PC-3 (cell line): ENCODE measurements around the gene TMEM178B. TPM values are rescaled to one million over a fixed set of nuclear protein-coding genes. Genes with fewer than 3 reads are reported as not detected.

Source experiments
- ATAC-seq: fragments of 200-7000 bp; cut with Tn5 transposase; 2 replicates; pipeline ENCODE4 v1.9.1; 2020; ENCODE audit warnings: mild to moderate bottlenecking, moderate library complexity
- BruUV-seq: library from RNA; stranded (reverse); fragments of 400-500 nt; replicated peaks from 2 replicates; lab custom pipeline; 2021; lab: Mats Ljungman, UMichigan
- CTCF ChIA-PET: fragments of 300-600 bp; sonication (Branson Sonifier 250); formaldehyde crosslinking; loops from one replicate; lab custom pipeline; 2022; ENCODE audit warnings: antibody characterized with exemption; lab: Charles Lee
- POLR2A ChIA-PET: fragments of 300-600 bp; sonication (Branson Sonifier 250); formaldehyde crosslinking; loops from one replicate; lab custom pipeline; 2022; ENCODE audit warnings: antibody characterized with exemption; ENCODE audit not compliant: unreplicated experiment; lab: Charles Lee
- DNase-seq: peaks from one replicate; pipeline ENCODE4 v3.0.0-alpha.2; 2015
- H2AFZ ChIP-seq: fragments of 300-600 bp; sonication (generic); 2 replicates; pipeline ENCODE4 v1.6.0; 2016; ENCODE audit warnings: antibody characterized with exemption, low read length
- H3F3A ChIP-seq: fragments of 300-600 bp; sonication (generic); one replicate; pipeline ENCODE4 v1.6.0; 2017; ENCODE audit warnings: antibody characterized with exemption, low read length, control low read depth, mild to moderate bottlenecking; ENCODE audit not compliant: unreplicated experiment
- H3K27ac ChIP-seq: fragments of 300-600 bp; sonication (generic); 2 replicates; pipeline ENCODE4 v1.5.1; 2016; ENCODE audit warnings: mild to moderate bottlenecking, low read length
- H3K27me3 ChIP-seq: fragments of 300-600 bp; sonication (generic); 2 replicates; pipeline ENCODE4 v1.6.1; 2016; ENCODE audit warnings: low read length, mixed read lengths
- H3K36me3 ChIP-seq: fragments of 300-600 bp; sonication (generic); 2 replicates; pipeline ENCODE4 v1.6.1; 2016; ENCODE audit warnings: low read depth, mixed run types, low read length, mixed read lengths
- H3K4me1 ChIP-seq: fragments of 300-600 bp; sonication (generic); 2 replicates; pipeline ENCODE4 v1.5.1; 2016; ENCODE audit warnings: low read length; ENCODE audit not compliant: insufficient read depth
- H3K4me2 ChIP-seq: fragments of 300-600 bp; sonication (generic); 2 replicates; pipeline ENCODE4 v1.6.0; 2016; ENCODE audit warnings: low read length
- H3K4me3 ChIP-seq: fragments of 300-600 bp; sonication (generic); 2 replicates; pipeline ENCODE4 v1.5.1; 2016; ENCODE audit warnings: mild to moderate bottlenecking, low read length, mixed read lengths
- H3K79me2 ChIP-seq: fragments of 300-600 bp; sonication (generic); 2 replicates; pipeline ENCODE4 v1.6.1; 2017; ENCODE audit warnings: low read length, mixed read lengths
- H3K9ac ChIP-seq: fragments of 300-600 bp; sonication (generic); 2 replicates; pipeline ENCODE4 v1.6.0; 2016; ENCODE audit warnings: mild to moderate bottlenecking, low read length
- H3K9me2 ChIP-seq: fragments of 300-600 bp; sonication (generic); replicated peaks from 2 replicates; pipeline ENCODE4 v1.6.1; 2016; ENCODE audit warnings: mixed run types, low read length, mixed read lengths
- H3K9me3 ChIP-seq: fragments of 300-600 bp; sonication (generic); 2 replicates; pipeline ENCODE4 v1.6.1; 2016; ENCODE audit warnings: low read length, mixed read lengths
- H4K20me1 ChIP-seq: fragments of 300-600 bp; sonication (generic); 2 replicates; pipeline ENCODE4 v1.6.1; 2016; ENCODE audit warnings: low read length, mixed read lengths
- CTCF ChIP-seq: fragments of 300-600 bp; sonication (generic); conservative IDR thresholded peaks from 2 replicates; pipeline ENCODE4 v1.5.1; 2017; ENCODE audit warnings: antibody characterized with exemption, low read depth, mild to moderate bottlenecking, low read length
- EZH2 ChIP-seq: fragments of 300-600 bp; sonication (generic); IDR thresholded peaks from one replicate; pipeline ENCODE4 v1.6.1; 2017; ENCODE audit warnings: antibody characterized with exemption, mild to moderate bottlenecking, low read length; ENCODE audit not compliant: unreplicated experiment
- EZH2phosphoT487 ChIP-seq: fragments of 300-600 bp; sonication (generic); IDR thresholded peaks from 2 replicates; pipeline ENCODE4 v1.6.1; 2018; ENCODE audit warnings: mild to moderate bottlenecking, antibody characterized with exemption, low read length, borderline replicate concordance
- intact Hi-C: fragments of 100-400 bp; cut with micrococcal nuclease; formaldehyde crosslinking; loops from 2 replicates; pipeline ENCODE4 v1.9.0; 2023
- total RNA-seq: library from RNA; depleted of rRNA; stranded (reverse); fragments of >200 nt; gene quantifications from 2 replicates; pipeline ENCODE4 v1.2.3, GENCODE V29; 2014

Gene TMEM178B
- total RNA-seq, 1 experiment from 2014 or later = 0.29 TPM

- no peak overlapping the region for H2AFZ ChIP-seq
- H4K20me1 ChIP-seq = no peaks in the 10 kb centered on the region
- no peaks in the 10 kb centered on the region for H3K79me2 ChIP-seq
- TF ChIP-seq CTCF (no peak), EZH2phosphoT487 (no peak), EZH2 (no peak)
- H3F3A ChIP-seq = no peaks in the 10 kb centered on the region
- BruUV-seq = no TSS peak
- H3K27ac ChIP-seq = no peak overlapping the region
- no peak overlapping the region for H3K4me3 ChIP-seq
- CTCF ChIA-PET = no interaction called here
- H3K9me2 ChIP-seq = no peaks in the 10 kb centered on the region
- DNase-seq (no peak), ATAC-seq (no peak)
- intact Hi-C loops = no loop called here
- no peaks in the 10 kb centered on the region for H3K36me3 ChIP-seq
- H3K27me3 ChIP-seq = peaks cover 63% of the 10 kb centered on the region
- H3K4me1 ChIP-seq = no peaks in the 10 kb centered on the region
- H3K4me2 ChIP-seq = no peak overlapping the region
- H3K9me3 ChIP-seq = no peaks in the 10 kb centered on the region
- no peak overlapping the region for H3K9ac ChIP-seq
- POLR2A ChIA-PET = no interaction called here
Measured at GRCh38 chr7:141501451-141501850, 427.6 kb downstream of the TMEM178B start.

- CTCF ChIA-PET = no interaction called here
- no peaks in the 10 kb centered on the region for H3K79me2 ChIP-seq
- no peak for ATAC-seq
- no peaks in the 10 kb centered on the region for H3F3A ChIP-seq
- no peak overlapping the region for H3K4me2 ChIP-seq
- intact Hi-C loops = no loop called here
- H3K4me1 ChIP-seq = no peaks in the 10 kb centered on the region
- H4K20me1 ChIP-seq = no peaks in the 10 kb centered on the region
- TF ChIP-seq CTCF (no peak), EZH2phosphoT487 (no peak), EZH2 (no peak)
- no peak overlapping the region for H3K27ac ChIP-seq
- H3K9me2 ChIP-seq = no peaks in the 10 kb centered on the region
- no TSS peak for BruUV-seq
- H3K36me3 ChIP-seq = no peaks in the 10 kb centered on the region
- no peaks in the 10 kb centered on the region for H3K9me3 ChIP-seq
- POLR2A ChIA-PET = no interaction called here
- H3K4me3 ChIP-seq = no peak overlapping the region
- H3K27me3 ChIP-seq = peaks cover 41% of the 10 kb centered on the region
- no peak overlapping the region for H3K9ac ChIP-seq
- H2AFZ ChIP-seq = no peak overlapping the region
- DNase-seq = no peak
Measured at GRCh38 chr7:141511316-141511675, 437.4 kb downstream of the TMEM178B start.

GRCh38 chr7:141511676-141512396 is 438.0 kb downstream of the TMEM178B start:
- Histone ChIP-seq H3K9me2 (no peaks in the 10 kb centered on the region), H3F3A (no peaks in the 10 kb centered on the region), H3K27me3 (peaks cover 41% of the 10 kb centered on the region), H3K79me2 (no peaks in the 10 kb centered on the region), H3K4me3 (no peak overlapping the region), H3K9me3 (no peaks in the 10 kb centered on the region), H3K4me1 (no peaks in the 10 kb centered on the region), H3K27ac (no peak overlapping the region), H2AFZ (no peak overlapping the region), H3K36me3 (no peaks in the 10 kb centered on the region), H3K4me2 (no peak overlapping the region), H4K20me1 (no peaks in the 10 kb centered on the region), H3K9ac (no peak overlapping the region)
- no peak for TF ChIP-seq EZH2
- TF ChIP-seq EZH2phosphoT487 = no peak
- TF ChIP-seq CTCF = no peak
- CTCF ChIA-PET = no interaction called here
- intact Hi-C loops = no loop called here
- no TSS peak for BruUV-seq
- DNase-seq (no peak), ATAC-seq (no peak)
- POLR2A ChIA-PET = no interaction called here
